Omental fat pad (tissue), 4 donors: ENCODE measurements around the gene PROK2. TPM values are rescaled to one million over a fixed set of nuclear protein-coding genes. Genes with fewer than 3 reads are reported as not detected.

ENCODE experiments used
- ATAC-seq: fragments of 150-250 bp; one replicate; pipeline ENCODE4 v1.9.1; 2016; ENCODE audit warnings: mild to moderate bottlenecking, moderate library complexity; ENCODE audit not compliant: low FRiP score
- DNase-seq: peaks from one replicate; pipeline ENCODE4 v3.0.0-alpha.2; 2019; ENCODE audit warnings: low spot score
- total RNA-seq, 4 donors: library from RNA; depleted of rRNA; stranded (reverse); fragments of >200 nt; gene quantifications; one replicate each; pipeline ENCODE4 v1.1.0, GENCODE V29; 2016
- TF ChIP-seq, protein P1 (sequence below), 3 donors: fragments of 450-650 bp; IDR thresholded peaks; one replicate each; pipeline ENCODE4 v1.5.1; 2016 to 2017; ENCODE audit warnings: antibody characterized with exemption in 3 of 3, mild to moderate bottlenecking in 3 of 3, moderate library complexity in 2 of 3

The PROK2 gene
- total RNA-seq, 4 donors from 2014 or later: 0.24 to 7.6 (median 0.87) TPM

DNA sequence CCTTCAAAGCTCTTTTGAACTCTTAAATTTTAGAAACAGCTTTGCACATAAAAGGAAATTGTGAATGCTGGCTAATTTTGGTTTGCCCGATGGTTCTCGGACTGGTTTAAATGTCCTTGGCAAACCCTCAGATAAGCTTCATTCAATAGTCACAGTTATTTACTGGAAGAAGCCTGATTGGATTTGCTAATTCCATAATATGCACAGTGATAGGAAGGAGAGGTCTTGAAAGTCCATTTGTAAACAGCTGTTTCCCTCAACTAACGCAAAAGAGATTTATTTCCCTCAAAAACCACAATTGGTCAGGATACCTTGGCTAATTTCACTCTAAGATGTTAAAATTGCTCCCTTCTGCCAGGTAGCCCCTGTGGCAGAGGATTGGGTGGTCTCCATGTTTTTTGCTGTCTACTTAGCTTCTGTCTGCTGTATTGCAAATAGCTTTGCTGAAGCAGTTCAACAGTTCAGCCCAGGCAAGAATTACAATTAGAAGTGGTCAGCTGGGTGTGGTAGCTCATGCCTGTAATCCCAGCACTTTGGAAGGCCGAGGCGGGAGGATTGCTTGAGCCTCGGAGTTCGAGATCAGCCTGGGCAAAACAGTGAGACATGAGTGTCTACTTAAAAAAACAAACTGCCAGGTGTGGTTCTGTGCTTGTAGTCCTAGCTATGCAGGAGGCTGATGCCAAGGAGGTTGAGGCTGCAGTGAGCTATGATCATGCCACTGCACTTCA is 30.6 kb upstream of the PROK2 start:
- DNase-seq (no peak), ATAC-seq (no peak)
- TF ChIP-seq, protein P1, sequence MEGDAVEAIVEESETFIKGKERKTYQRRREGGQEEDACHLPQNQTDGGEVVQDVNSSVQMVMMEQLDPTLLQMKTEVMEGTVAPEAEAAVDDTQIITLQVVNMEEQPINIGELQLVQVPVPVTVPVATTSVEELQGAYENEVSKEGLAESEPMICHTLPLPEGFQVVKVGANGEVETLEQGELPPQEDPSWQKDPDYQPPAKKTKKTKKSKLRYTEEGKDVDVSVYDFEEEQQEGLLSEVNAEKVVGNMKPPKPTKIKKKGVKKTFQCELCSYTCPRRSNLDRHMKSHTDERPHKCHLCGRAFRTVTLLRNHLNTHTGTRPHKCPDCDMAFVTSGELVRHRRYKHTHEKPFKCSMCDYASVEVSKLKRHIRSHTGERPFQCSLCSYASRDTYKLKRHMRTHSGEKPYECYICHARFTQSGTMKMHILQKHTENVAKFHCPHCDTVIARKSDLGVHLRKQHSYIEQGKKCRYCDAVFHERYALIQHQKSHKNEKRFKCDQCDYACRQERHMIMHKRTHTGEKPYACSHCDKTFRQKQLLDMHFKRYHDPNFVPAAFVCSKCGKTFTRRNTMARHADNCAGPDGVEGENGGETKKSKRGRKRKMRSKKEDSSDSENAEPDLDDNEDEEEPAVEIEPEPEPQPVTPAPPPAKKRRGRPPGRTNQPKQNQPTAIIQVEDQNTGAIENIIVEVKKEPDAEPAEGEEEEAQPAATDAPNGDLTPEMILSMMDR (IDR thresholded peaks at IDR 0.05): no peak

DNA sequence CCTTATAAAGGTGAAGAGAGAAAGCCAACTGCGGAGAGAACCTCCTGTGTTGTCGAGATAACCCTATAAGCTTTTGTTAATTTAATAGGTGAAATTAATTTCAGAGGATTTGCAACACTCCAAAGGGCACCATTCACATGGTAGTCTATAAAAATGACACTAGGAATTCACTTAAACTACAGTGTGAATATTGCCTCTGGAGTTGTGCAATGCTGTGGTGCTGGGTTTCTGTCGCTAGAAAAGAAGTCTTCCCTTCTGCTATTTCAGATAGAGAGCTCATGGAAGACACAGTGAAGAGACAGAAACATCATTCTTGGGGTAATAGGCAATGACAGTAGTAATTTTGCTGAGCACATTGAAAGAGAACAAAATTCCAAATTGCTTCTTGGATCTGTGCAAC is 28.8 kb upstream of the PROK2 start:
- ATAC-seq (no peak), DNase-seq (no peak)
- TF ChIP-seq, protein P1 (IDR thresholded peaks at IDR 0.05): no peak

DNA sequence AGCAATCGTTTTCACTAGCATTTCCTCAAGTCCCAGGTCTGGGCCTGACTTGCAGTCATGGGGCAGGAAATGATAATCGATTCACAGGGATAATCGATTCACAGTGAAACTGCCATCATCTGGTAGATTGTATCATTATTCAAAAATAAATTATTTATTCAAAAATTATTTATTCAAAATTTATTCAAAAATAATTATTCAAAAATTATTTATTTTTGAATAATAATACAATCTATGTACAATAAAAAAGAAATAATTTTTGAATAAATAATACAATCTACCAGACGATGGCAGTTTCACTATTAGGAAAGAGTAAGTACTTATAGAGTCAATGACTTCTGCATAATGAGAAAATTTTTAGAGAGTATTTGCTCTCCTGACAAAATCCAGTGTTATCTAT is 28.1 kb upstream of the PROK2 start:
- DNase-seq (no peak), ATAC-seq (no peak)
- TF ChIP-seq, protein P1 (IDR thresholded peaks at IDR 0.05): no peak

- TF ChIP-seq, protein P1 (IDR thresholded peaks at IDR 0.05): no peak
- ATAC-seq: no peak
- DNase-seq: no peak
Observed at GRCh38 chr3:71810056-71810455, 25.1 kb upstream of the PROK2 start.

GRCh38 chr3:71809321-71810026 is 24.5 kb upstream of the PROK2 start:
- TF ChIP-seq, protein P1 (IDR thresholded peaks at IDR 0.05): no peak
- ATAC-seq (no peak), DNase-seq (no peak)

DNA sequence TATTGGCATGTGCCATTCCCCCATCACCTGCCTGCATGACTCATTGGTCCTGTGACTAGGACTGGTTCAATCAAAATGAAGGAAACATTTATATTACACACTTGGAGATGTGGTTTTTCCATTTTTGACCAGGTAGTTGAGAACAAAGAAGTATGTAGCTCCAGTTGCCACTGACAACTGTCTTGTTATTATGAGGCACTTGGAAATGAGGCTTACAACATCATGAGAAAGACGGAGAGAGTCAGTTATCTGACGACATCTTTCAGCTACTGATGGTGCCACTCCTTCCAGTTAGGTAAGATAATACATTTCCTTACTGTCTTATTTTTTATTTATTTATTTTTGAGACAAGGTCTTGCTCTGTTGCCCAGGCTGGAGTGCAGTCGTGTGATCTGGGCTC is 21.8 kb upstream of the PROK2 start:
- no peak for ATAC-seq
- DNase-seq: no peak
- TF ChIP-seq, protein P1 (IDR thresholded peaks at IDR 0.05): no peak

GRCh38 chr3:71805691-71806090 is 20.7 kb upstream of the PROK2 start:
- no peak for ATAC-seq
- TF ChIP-seq, protein P1 (IDR thresholded peaks at IDR 0.05): no peak
- DNase-seq: no peak
